WTC11 (cell line): Measurements from ENCODE around the gene PURA. TPM values are rescaled to one million over a fixed set of nuclear protein-coding genes. Genes with fewer than 3 reads are reported as not detected.

Experiments
- ATAC-seq: fragments of 200-7000 bp; cut with Tn5 transposase; 2 replicates; pipeline ENCODE4 v1.10.0; 2021; ENCODE audit warnings: mild to moderate bottlenecking, moderate library complexity
- CTCF ChIA-PET: fragments of 300-600 bp; sonication (Branson Sonifier 250); formaldehyde crosslinking; loops from one replicate; lab custom pipeline; 2021; ENCODE audit warnings: antibody characterized with exemption; lab: Charles Lee
- POLR2A ChIA-PET: fragments of 350-600 bp; sonication (Branson Sonifier 250); formaldehyde crosslinking; loops from one replicate; lab custom pipeline; 2021; ENCODE audit warnings: antibody characterized with exemption; lab: Charles Lee
- DNase-seq: peaks from one replicate; pipeline ENCODE4 v3.0.0; 2021; ENCODE audit warnings: low spot score
- H3K27ac Mint-ChIP-seq: 2 replicates; pipeline ENCODE4 v1.8.0; 2021; ENCODE audit warnings: mixed read lengths
- H3K27me3 Mint-ChIP-seq: 2 replicates; pipeline ENCODE4 v1.8.0; 2021; ENCODE audit warnings: low read depth, mild to moderate bottlenecking, moderate library complexity, mixed read lengths
- H3K36me3 Mint-ChIP-seq: 2 replicates; pipeline ENCODE4 v1.8.0; 2021; ENCODE audit warnings: mixed read lengths
- H3K4me1 Mint-ChIP-seq: 2 replicates; pipeline ENCODE4 v1.8.0; 2022; ENCODE audit warnings: mixed read lengths
- H3K4me3 Mint-ChIP-seq: 2 replicates; pipeline ENCODE4 v1.8.0; 2021; ENCODE audit warnings: mild to moderate bottlenecking, moderate library complexity, mixed read lengths
- H3K9me3 Mint-ChIP-seq: 2 replicates; pipeline ENCODE4 v1.8.0; 2021; ENCODE audit warnings: mixed read lengths
- AR ChIP-seq: fragments of 250-450 bp; sonication (Bioruptor Pico); IDR thresholded peaks from 2 replicates; pipeline ENCODE4 v1.9.0; 2021; ENCODE audit warnings: mild to moderate bottlenecking
- ATF1 ChIP-seq: sonication (generic); formaldehyde crosslinking; IDR thresholded peaks from 2 replicates; pipeline ENCODE4 v1.8.1; 2023; ENCODE audit warnings: mild to moderate bottlenecking, moderate library complexity, missing genetic modification reagents
- ATF2 ChIP-seq: sonication (generic); formaldehyde crosslinking; IDR thresholded peaks from 2 replicates; pipeline ENCODE4 v1.8.1; 2022; ENCODE audit warnings: low read depth, missing genetic modification reagents, borderline replicate concordance
- E2F5 ChIP-seq: sonication (generic); formaldehyde crosslinking; IDR thresholded peaks from 2 replicates; pipeline ENCODE4 v1.8.1; 2022; ENCODE audit warnings: mild to moderate bottlenecking, moderate library complexity, missing genetic modification reagents
- ELF4 ChIP-seq: sonication (generic); formaldehyde crosslinking; IDR thresholded peaks from 2 replicates; pipeline ENCODE4 v1.8.1; 2022; ENCODE audit warnings: low read depth, mild to moderate bottlenecking, moderate library complexity, missing genetic modification reagents
- ERG ChIP-seq: fragments of 250-450 bp; sonication (Bioruptor Pico); IDR thresholded peaks from 2 replicates; pipeline ENCODE4 v1.8.0; 2021; ENCODE audit warnings: mild to moderate bottlenecking
- FOXJ3 ChIP-seq: sonication (generic); formaldehyde crosslinking; IDR thresholded peaks from 2 replicates; pipeline ENCODE4 v1.9.0; 2021; ENCODE audit warnings: missing genetic modification reagents, mild to moderate bottlenecking, borderline replicate concordance
- JUN ChIP-seq: sonication (generic); formaldehyde crosslinking; IDR thresholded peaks from 2 replicates; pipeline ENCODE4 v1.8.0; 2023; ENCODE audit warnings: mild to moderate bottlenecking, missing genetic modification reagents
- KAT7 ChIP-seq: sonication (generic); formaldehyde crosslinking; IDR thresholded peaks from 2 replicates; pipeline ENCODE4 v1.8.1; 2023; ENCODE audit warnings: missing genetic modification reagents, mild to moderate bottlenecking, borderline replicate concordance
- NFYB ChIP-seq: sonication (generic); formaldehyde crosslinking; conservative IDR thresholded peaks from 2 replicates; pipeline ENCODE4 v1.8.0; 2022; ENCODE audit warnings: low read depth, missing genetic modification reagents
- NR3C1 ChIP-seq: sonication (generic); formaldehyde crosslinking; conservative IDR thresholded peaks from 2 replicates; pipeline ENCODE4 v1.8.1; 2023; ENCODE audit warnings: low read depth, mild to moderate bottlenecking, missing genetic modification reagents
- PRDM15 ChIP-seq: sonication (generic); formaldehyde crosslinking; IDR thresholded peaks from 2 replicates; pipeline ENCODE4 v1.8.0; 2022; ENCODE audit warnings: missing genetic modification reagents
- RELA ChIP-seq: sonication (generic); formaldehyde crosslinking; IDR thresholded peaks from 2 replicates; pipeline ENCODE4 v1.8.1; 2022; ENCODE audit warnings: missing genetic modification reagents, mild to moderate bottlenecking, borderline replicate concordance
- RORB ChIP-seq: fragments of 250-450 bp; sonication (Bioruptor Pico); IDR thresholded peaks from 2 replicates; pipeline ENCODE4 v1.9.0; 2021; ENCODE audit warnings: mild to moderate bottlenecking
- ZNF219 ChIP-seq: sonication (generic); formaldehyde crosslinking; IDR thresholded peaks from 2 replicates; pipeline ENCODE4 v1.8.0; 2023; ENCODE audit warnings: missing genetic modification reagents, mild to moderate bottlenecking, borderline replicate concordance
- ZNF281 ChIP-seq: sonication (generic); formaldehyde crosslinking; IDR thresholded peaks from 2 replicates; pipeline ENCODE4 v1.8.0; 2023; ENCODE audit warnings: mild to moderate bottlenecking, missing genetic modification reagents
- ZNF423 ChIP-seq: fragments of 250-450 bp; sonication (Bioruptor Pico); IDR thresholded peaks from 2 replicates; pipeline ENCODE4 v2.1.2; 2022; ENCODE audit warnings: mild to moderate bottlenecking, moderate library complexity
- ZNF671 ChIP-seq: fragments of 250-450 bp; sonication (Bioruptor Pico); IDR thresholded peaks from 2 replicates; pipeline ENCODE4 v1.8.0; 2021; ENCODE audit warnings: mild to moderate bottlenecking
- ZSCAN18 ChIP-seq: fragments of 250-450 bp; sonication (Bioruptor Pico); IDR thresholded peaks from 2 replicates; pipeline ENCODE4 v2.1.2; 2022; ENCODE audit warnings: mild to moderate bottlenecking, moderate library complexity
- total RNA-seq: library from RNA; stranded (reverse); gene quantifications from 3 replicates; pipeline ENCODE4 v1.2.3, GENCODE V29; 2021
- TF ChIP-seq, protein P1 (sequence below): sonication (generic); formaldehyde crosslinking; IDR thresholded peaks from 2 replicates; pipeline ENCODE4 v1.8.0; 2023; ENCODE audit warnings: missing genetic modification reagents
- TF ChIP-seq, protein P2 (sequence below): sonication (generic); formaldehyde crosslinking; conservative IDR thresholded peaks from 2 replicates; pipeline ENCODE4 v1.8.1; 2022; ENCODE audit warnings: mild to moderate bottlenecking, missing genetic modification reagents

Gene PURA
- total RNA-seq, 1 experiment from 2014 or later = 9.0 TPM

DNA sequence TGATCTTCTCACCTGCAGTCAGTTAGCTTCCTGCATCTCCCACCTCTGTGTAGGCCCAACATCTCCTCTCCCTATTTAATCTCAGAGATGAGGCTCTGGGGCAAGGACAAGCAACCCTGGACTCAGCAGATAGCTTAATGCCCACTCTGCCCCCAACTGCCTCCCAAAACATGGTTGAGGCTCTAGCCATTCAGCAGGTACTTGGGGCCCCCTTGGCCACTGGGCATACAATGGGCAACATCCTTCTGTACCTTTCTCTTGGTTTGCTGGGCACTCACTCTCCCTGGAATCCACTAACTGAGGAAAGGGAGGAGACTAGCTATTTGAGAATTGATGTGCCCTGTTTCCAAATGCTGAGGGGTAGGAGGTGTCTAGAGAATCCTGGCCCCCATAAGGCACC lies 21.2 kb downstream of the PURA start (continued):
- TF ChIP-seq ERG (CRISPR knock-in tag) (no peak), ZSCAN18 (CRISPR knock-in tag) (no peak), RORB (no peak), FOXJ3 (CRISPR knock-in tag) (no peak), ATF2 (CRISPR knock-in tag) (no peak), RELA (CRISPR knock-in tag) (no peak), ZNF281 (CRISPR knock-in tag) (no peak), JUN (CRISPR knock-in tag) (no peak)
- TF ChIP-seq, all 79 proteins: peak for 0

DNA sequence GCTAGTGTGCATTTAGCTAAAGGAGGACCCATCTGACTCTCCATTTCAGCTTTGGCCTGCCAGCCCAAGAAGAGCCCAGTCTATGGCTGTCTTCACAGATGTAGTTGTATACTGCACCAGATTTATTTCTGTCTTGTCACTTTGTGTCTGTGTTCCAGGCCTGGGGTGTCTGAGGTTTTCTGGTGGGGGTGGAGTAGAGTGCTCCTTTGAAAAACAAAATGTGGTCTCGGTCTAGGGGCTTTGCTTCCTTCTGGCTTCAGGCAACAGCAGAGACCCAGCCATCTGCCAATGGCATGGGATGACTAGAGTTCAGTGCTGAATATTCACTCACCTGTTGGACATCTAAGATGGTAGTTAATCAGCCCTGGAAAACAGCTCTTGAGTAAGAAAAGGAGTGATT lies 22.7 kb downstream of the PURA start:
- Mint-ChIP-seq H3K36me3 (no peaks in the 10 kb centered on the region), H3K27me3 (peaks cover 4% of the 10 kb centered on the region; the same call in 1 of the 2 replicates), H3K4me3 (no peak overlapping the region), H3K27ac (no peak overlapping the region), H3K9me3 (no peaks in the 10 kb centered on the region), H3K4me1 (peaks cover 7% of the 10 kb centered on the region)
- DNase-seq (no peak), ATAC-seq (no peak)
- POLR2A ChIA-PET = interaction anchor here (1.4 kb wide), 1 partner anchor 16 kb away, joined by 3 read pairs; no protein-coding TSS in a partner anchor
- CTCF ChIA-PET = interaction anchor here (0.7 to 1.8 kb wide), 3 partner anchors 9 to 64 kb away, joined by 3 to 7 read pairs (median 3); no protein-coding TSS in a partner anchor
- no peak for TF ChIP-seq PRDM15
- no peak for TF ChIP-seq NFYB
- TF ChIP-seq E2F5 (CRISPR knock-in tag) = no peak
- TF ChIP-seq ATF1 = no peak
- no peak for TF ChIP-seq ZNF423
- no peak for TF ChIP-seq ZNF671 (CRISPR knock-in tag)
- TF ChIP-seq ELF4 (CRISPR knock-in tag) = no peak
- TF ChIP-seq, protein P1, sequence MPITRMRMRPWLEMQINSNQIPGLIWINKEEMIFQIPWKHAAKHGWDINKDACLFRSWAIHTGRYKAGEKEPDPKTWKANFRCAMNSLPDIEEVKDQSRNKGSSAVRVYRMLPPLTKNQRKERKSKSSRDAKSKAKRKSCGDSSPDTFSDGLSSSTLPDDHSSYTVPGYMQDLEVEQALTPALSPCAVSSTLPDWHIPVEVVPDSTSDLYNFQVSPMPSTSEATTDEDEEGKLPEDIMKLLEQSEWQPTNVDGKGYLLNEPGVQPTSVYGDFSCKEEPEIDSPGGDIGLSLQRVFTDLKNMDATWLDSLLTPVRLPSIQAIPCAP (CRISPR knock-in tag) = no peak
- TF ChIP-seq AR (CRISPR knock-in tag) = no peak
- TF ChIP-seq NR3C1 (CRISPR knock-in tag) = no peak
- TF ChIP-seq JUN (CRISPR knock-in tag) = no peak
- no peak for TF ChIP-seq KAT7
- no peak for TF ChIP-seq ZNF219 (CRISPR knock-in tag)
- TF ChIP-seq, protein P2, sequence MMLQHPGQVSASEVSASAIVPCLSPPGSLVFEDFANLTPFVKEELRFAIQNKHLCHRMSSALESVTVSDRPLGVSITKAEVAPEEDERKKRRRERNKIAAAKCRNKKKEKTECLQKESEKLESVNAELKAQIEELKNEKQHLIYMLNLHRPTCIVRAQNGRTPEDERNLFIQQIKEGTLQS = no peak
